ENCODE data around the gene HMOX1.

DNA sequence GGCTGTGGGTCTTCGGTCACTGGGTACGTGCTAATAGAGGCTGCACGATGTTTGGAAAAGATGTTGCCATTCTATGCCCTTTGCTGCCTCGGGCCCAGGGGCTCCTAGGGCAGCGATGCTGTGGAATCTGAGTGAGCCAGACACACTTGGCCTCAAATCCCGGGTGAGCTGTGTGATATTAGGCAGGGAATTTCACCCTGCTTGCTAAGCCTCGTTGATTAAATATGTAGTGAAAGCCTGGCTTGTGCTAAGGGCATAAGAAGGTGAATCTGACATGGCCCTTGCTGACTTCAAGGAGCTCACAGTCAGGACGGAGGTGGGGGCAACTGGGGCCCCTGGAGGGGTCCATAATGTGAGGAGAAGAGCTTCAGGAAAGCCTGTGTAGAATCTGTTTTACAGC, 5.4 kb upstream of the HMOX1 start:
- TF ChIP-seq POLR2A (IDR thresholded peaks at IDR 0.05; ENCODE audit: low read depth, low read length) = no peak
- no peak for TF ChIP-seq POLR2AphosphoS5 (IDR thresholded peaks at IDR 0.05; ENCODE audit: low read depth, low read length)
- TF ChIP-seq TAF1 (IDR thresholded peaks at IDR 0.05; ENCODE audit: borderline replicate concordance, low read depth, low read length) = no peak
